Suprapubic skin (tissue), 4 donors: ENCODE measurements around the gene C1orf50.

ENCODE experiments used
- CTCF ChIP-seq, 2 donors: fragments of 200-600 bp in 1 of 2; fragments of 450-650 bp in 1 of 2; sonication (generic) in 1 of 2; IDR thresholded peaks; one replicate each; pipeline ENCODE4 v1.5.1; 2016 to 2019; ENCODE audit warnings: antibody characterized with exemption in 2 of 2, mild to moderate bottlenecking in 1 of 2, moderate library complexity in 1 of 2
- POLR2A ChIP-seq, 2 donors: fragments of 450-650 bp; IDR thresholded peaks; one replicate each; pipeline ENCODE4 v1.6.1; 2017; ENCODE audit warnings: antibody characterized with exemption in 2 of 2, mild to moderate bottlenecking in 2 of 2, moderate library complexity in 2 of 2
- POLR2AphosphoS5 ChIP-seq, 3 donors: sonication (generic); formaldehyde crosslinking; IDR thresholded peaks; one replicate each; pipeline ENCODE4 v1.6.1; 2017; ENCODE audit warnings: antibody characterized with exemption in 3 of 3

GRCh38 chr1:42801832-42802473, 34.9 kb downstream of the C1orf50 start:
- TF ChIP-seq CTCF (IDR thresholded peaks at IDR 0.05): no peak
- no peak for TF ChIP-seq POLR2AphosphoS5 (IDR thresholded peaks at IDR 0.05)
- no peak for TF ChIP-seq POLR2A (IDR thresholded peaks at IDR 0.05)
